Retinal pigment epithelial cell (primary cell): Measurements from ENCODE around the gene THEM5.
"Not testable (repeated sequence)": the region's sequence is repeated elsewhere in the genome, so short reads cannot be mapped to it uniquely, and the experiment has no call there.

Experiments
- DNase-seq: peaks from one replicate; pipeline ENCODE4 v3.0.0-alpha.2; 2010; ENCODE audit warnings: low read depth
- H3K4me3 ChIP-seq: 2 replicates; pipeline ENCODE4 v1.5.1; 2011; ENCODE audit warnings: mild to moderate bottlenecking, low read length, control low read depth, moderate library complexity
- TF ChIP-seq, protein P1 (sequence below): conservative IDR thresholded peaks from 2 replicates; pipeline ENCODE4 v1.5.1; 2011; ENCODE audit warnings: low read depth, low read length, control low read depth, inconsistent platforms

Gene THEM5, protein sequence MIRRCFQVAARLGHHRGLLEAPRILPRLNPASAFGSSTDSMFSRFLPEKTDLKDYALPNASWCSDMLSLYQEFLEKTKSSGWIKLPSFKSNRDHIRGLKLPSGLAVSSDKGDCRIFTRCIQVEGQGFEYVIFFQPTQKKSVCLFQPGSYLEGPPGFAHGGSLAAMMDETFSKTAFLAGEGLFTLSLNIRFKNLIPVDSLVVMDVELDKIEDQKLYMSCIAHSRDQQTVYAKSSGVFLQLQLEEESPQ

DNA sequence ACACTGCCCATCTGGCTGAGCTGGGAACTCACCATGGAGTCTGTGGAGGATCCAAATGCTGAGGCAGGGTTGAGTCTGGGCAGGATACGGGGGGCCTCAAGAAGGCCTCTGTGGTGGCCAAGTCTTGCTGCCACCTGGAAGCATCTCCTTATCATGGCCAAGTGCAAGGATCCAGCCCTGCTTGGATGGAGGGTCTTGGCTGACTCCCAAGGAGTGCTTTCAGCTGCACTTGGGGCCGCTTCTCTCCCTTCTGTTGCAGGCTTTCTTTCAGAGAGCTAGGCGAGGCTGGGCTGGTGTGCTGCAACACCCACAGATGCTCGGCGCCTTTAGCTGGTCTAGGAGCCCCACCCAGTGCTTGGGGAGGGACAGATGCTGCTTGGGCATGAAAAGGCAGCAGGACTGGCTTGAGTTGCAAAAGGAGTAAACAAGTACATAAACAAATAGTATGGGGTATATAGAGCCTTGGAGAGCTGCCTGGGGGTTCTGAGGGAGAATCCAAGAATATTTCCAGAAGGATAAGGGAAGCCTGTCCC lies at the start of gene THEM5:
Gene THEM5, minus strand, starts transcription at position 302 of the 533 bp plus-strand sequence. Its CDS starts 147 bp downstream, at position 155.
- DNase-seq = no peak
- H3K4me3 ChIP-seq = no peak within 1 kb of the TSS
- TF ChIP-seq, protein P1, sequence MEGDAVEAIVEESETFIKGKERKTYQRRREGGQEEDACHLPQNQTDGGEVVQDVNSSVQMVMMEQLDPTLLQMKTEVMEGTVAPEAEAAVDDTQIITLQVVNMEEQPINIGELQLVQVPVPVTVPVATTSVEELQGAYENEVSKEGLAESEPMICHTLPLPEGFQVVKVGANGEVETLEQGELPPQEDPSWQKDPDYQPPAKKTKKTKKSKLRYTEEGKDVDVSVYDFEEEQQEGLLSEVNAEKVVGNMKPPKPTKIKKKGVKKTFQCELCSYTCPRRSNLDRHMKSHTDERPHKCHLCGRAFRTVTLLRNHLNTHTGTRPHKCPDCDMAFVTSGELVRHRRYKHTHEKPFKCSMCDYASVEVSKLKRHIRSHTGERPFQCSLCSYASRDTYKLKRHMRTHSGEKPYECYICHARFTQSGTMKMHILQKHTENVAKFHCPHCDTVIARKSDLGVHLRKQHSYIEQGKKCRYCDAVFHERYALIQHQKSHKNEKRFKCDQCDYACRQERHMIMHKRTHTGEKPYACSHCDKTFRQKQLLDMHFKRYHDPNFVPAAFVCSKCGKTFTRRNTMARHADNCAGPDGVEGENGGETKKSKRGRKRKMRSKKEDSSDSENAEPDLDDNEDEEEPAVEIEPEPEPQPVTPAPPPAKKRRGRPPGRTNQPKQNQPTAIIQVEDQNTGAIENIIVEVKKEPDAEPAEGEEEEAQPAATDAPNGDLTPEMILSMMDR = no peak

DNA sequence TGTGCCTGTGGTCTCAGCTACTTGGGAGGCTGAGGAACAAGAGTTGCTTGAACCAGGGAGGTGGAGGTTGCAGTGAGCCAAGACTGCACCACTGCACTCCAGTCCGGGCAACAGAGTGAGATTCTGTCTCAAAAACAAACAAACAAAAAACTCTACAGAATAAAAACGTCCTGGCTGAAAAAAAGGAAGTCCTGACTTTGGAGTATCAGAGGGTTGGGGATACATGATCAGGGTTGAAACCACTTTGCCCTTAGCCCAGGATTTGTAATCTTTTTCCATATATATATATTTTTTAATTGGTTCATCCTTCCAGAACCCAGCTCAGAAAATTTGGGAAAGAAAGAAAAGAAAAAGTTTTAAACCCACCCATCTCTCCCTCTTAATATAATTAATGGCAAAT lies 49.3 kb upstream of the THEM5 start:
- TF ChIP-seq, protein P1 = no peak
- H3K4me3 ChIP-seq = no peak overlapping the region
- no peak for DNase-seq

DNA sequence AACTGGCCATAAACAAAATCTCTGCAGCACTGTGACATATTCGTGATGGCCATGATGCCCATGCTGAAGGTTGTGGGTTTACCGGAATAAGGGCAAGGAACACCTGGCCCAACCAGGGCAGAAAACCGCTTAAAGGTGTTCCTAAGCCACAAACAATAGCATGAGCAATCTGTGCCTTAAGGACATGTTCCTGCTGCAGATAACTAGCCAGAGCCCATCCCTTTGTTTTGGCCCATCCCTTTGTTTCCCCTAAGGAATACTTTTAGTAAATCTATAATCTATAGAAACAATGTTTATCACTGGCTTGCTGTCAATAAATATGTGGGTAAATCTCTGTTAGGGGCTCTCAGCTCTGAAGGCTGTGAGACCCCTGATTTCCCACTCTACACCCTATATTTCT lies 47.3 kb upstream of the THEM5 start:
- H3K4me3 ChIP-seq, DNase-seq: not testable (repeated sequence)

DNA sequence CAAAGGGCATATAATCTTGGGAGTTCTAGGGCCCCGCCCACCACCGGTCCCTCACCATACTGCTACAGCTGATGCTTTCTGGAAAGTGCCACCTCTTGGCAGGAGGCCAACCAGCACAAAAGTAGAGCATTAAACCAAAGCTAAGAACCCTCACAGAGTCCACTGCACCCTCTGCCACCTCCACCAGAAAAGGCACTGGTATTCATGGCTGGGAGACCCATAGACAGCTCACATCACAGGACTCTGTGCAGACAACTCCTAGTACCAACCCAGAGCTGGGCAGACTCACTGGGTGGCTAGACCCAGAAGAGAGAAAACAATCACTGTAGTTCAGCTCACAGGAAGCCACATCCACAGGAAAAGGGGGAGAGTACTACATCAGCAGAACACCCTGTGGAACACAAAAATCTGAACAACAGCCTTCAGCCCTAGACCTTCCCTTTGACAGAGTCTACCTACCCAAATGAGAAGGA lies 45.0 kb upstream of the THEM5 start:
- H3K4me3 ChIP-seq = no peak overlapping the region
- no peak for DNase-seq
- TF ChIP-seq, protein P1 = no peak

DNA sequence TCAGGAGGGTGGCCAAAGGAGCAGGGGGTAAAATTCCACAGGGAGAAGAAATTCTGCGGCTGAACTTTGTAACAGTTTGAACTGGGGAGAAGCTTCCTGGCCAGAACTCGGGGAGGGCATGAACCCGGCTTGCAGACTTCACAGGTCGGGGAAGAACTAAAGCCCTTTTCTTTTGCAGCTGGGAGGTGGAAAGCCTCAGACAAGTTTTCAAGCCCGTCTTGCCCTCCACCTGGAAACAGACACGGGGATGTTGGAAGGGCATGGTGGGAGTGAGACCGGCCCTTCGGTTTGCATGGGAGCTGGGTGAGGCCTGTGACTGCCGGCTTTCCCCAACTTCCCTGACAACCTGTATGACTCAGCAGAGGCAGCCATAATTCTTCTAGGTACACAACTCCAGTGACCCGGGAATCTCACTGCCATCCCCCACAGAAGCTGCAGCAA lies 44.5 kb upstream of the THEM5 start:
- DNase-seq = no peak
- H3K4me3 ChIP-seq = no peak overlapping the region
- TF ChIP-seq, protein P1 = no peak

DNA sequence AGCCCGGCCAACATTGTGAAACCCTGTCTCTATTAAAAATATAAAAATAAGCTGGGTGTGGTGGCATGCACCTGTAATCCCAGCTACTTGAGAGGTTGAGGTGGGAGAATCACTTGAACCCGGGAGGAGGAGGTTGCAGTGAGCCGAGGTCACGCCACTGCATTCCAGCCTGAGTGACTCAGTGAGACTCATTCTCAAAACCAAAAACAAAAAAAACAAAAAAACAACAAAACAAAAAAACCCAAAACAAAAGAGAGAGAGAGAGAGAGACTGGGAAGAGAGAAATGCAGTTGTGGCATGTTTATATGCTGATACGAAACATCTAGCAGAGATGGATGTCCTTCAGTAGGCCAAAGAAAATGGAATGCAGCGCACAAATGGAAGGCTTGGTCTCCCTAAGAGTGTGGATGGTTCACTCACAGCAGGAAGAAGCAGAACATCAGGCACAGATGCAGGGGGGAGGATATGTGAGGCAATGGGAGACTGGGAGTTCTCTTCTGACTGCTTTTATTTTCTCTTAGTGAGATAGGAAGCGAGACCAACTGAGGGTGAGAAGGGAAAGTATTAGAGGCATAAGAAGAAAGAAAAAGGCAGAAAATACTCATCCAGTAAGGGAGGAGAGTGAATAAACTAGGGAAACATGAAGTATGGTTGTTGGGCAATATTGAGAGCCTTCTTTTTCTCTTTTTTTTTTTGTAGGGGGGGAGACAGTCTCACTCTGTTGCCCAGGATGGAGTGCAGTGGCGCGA lies 39.8 kb upstream of the THEM5 start:
- H3K4me3 ChIP-seq = no peak overlapping the region
- TF ChIP-seq, protein P1 = no peak
- no peak for DNase-seq

DNA sequence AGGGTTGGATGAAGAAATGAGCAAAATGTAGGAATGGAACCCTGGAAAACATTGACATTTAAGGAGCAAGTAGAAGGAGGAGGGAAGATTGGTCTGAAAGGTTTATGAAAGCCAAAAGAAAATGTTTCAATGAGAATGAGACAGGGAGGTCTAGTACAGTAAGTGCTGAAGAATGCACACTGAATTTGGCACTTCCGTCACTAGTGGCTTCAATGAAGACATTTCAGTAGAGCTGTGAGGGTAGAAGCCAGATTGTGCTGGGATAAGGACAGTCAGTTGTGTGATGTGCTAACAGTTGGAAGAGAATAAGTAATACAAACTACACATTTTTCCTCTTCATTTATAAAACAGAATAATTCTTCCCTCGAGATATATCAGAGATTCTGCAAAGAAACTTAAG lies 38.7 kb upstream of the THEM5 start:
- no peak for DNase-seq
- H3K4me3 ChIP-seq = no peak overlapping the region
- TF ChIP-seq, protein P1 = no peak
